ENCODE measurements around the gene ARHGEF26.

DNA sequence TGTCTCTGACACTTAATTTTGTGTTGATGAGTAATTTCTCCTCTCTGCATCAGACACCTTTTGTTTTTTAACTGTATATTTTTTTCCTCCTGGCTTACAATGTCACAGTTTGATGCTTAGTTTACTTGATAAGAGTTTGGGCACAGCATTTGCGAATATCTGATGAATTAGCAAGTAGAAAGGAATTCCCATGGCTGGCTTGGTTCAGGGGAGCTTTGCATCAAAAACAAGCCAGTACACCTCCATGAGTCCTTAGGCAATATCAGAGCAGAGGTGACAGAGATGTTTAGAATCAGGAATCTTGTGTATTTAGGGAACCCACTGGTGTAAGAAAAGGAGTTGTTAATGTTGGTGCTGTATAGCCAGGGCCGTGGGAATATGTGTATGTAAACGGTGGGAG lies 9.3 kb downstream of the ARHGEF26 start:
- TF ChIP-seq, protein P1, sequence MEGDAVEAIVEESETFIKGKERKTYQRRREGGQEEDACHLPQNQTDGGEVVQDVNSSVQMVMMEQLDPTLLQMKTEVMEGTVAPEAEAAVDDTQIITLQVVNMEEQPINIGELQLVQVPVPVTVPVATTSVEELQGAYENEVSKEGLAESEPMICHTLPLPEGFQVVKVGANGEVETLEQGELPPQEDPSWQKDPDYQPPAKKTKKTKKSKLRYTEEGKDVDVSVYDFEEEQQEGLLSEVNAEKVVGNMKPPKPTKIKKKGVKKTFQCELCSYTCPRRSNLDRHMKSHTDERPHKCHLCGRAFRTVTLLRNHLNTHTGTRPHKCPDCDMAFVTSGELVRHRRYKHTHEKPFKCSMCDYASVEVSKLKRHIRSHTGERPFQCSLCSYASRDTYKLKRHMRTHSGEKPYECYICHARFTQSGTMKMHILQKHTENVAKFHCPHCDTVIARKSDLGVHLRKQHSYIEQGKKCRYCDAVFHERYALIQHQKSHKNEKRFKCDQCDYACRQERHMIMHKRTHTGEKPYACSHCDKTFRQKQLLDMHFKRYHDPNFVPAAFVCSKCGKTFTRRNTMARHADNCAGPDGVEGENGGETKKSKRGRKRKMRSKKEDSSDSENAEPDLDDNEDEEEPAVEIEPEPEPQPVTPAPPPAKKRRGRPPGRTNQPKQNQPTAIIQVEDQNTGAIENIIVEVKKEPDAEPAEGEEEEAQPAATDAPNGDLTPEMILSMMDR (IDR thresholded peaks at IDR 0.05): no peak
- TF ChIP-seq ETV6 (CRISPR knock-in tag; IDR thresholded peaks at IDR 0.05) (no peak), CBFB (CRISPR knock-in tag; IDR thresholded peaks at IDR 0.05; ENCODE audit: low read depth) (no peak), ZNF138 (CRISPR knock-in tag; conservative IDR thresholded peaks at IDR 0.05) (no peak), IRF2 (CRISPR knock-in tag; IDR thresholded peaks at IDR 0.05; ENCODE audit: borderline replicate concordance, low read depth) (no peak), CREB1 (CRISPR knock-in tag; IDR thresholded peaks at IDR 0.05) (no peak), FOXJ3 (CRISPR knock-in tag; IDR thresholded peaks at IDR 0.05; ENCODE audit: borderline replicate concordance) (no peak), TEAD4 (CRISPR knock-in tag; IDR thresholded peaks at IDR 0.05) (no peak), CREM (CRISPR knock-in tag; IDR thresholded peaks at IDR 0.05) (no peak), NFYB (CRISPR knock-in tag; conservative IDR thresholded peaks at IDR 0.05; ENCODE audit: low read depth) (no peak), SMAD3 (CRISPR knock-in tag; IDR thresholded peaks at IDR 0.05; ENCODE audit: borderline replicate concordance) (no peak)
- TF ChIP-seq, protein P2, sequence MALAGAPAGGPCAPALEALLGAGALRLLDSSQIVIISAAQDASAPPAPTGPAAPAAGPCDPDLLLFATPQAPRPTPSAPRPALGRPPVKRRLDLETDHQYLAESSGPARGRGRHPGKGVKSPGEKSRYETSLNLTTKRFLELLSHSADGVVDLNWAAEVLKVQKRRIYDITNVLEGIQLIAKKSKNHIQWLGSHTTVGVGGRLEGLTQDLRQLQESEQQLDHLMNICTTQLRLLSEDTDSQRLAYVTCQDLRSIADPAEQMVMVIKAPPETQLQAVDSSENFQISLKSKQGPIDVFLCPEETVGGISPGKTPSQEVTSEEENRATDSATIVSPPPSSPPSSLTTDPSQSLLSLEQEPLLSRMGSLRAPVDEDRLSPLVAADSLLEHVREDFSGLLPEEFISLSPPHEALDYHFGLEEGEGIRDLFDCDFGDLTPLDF (CRISPR knock-in tag; IDR thresholded peaks at IDR 0.05): no peak

Data from WTC11 (cell line).